ENCODE results near the gene OBSCN.

DNA sequence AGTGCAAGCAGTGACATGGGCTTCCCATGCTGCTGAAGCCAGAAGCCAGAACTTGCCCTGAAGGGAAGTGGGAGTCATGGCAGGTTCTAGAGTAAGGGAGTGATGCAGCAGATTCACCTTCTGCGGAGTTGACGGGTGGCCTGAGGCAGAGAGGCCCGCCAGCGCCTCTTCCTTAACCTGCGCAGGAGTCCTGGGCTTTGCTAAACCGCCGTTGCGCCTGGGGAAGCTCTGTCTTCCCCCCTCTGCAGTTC lies 67.3 kb downstream of the OBSCN start:
- TF ChIP-seq, protein P1, sequence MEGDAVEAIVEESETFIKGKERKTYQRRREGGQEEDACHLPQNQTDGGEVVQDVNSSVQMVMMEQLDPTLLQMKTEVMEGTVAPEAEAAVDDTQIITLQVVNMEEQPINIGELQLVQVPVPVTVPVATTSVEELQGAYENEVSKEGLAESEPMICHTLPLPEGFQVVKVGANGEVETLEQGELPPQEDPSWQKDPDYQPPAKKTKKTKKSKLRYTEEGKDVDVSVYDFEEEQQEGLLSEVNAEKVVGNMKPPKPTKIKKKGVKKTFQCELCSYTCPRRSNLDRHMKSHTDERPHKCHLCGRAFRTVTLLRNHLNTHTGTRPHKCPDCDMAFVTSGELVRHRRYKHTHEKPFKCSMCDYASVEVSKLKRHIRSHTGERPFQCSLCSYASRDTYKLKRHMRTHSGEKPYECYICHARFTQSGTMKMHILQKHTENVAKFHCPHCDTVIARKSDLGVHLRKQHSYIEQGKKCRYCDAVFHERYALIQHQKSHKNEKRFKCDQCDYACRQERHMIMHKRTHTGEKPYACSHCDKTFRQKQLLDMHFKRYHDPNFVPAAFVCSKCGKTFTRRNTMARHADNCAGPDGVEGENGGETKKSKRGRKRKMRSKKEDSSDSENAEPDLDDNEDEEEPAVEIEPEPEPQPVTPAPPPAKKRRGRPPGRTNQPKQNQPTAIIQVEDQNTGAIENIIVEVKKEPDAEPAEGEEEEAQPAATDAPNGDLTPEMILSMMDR (conservative IDR thresholded peaks at IDR 0.05; ENCODE audit: low read length): no peak
- TF ChIP-seq EZH2phosphoT487 (IDR thresholded peaks at IDR 0.05; ENCODE audit: borderline replicate concordance, low read depth, low read length): no peak

Measured in OCI-LY7 (cell line).